Measurements from ENCODE around the gene DNAAF5. TPM values are rescaled to one million over a fixed set of nuclear protein-coding genes. Genes with fewer than 3 reads are reported as not detected.
"Not testable (repeated sequence)": the region's sequence is repeated elsewhere in the genome, so short reads cannot be mapped to it uniquely, and the experiment has no call there.

The DNAAF5 gene
- total RNA-seq, 6 experiments from 2014 or later: 25.4 to 33.0 (median 27.5) TPM

DNA sequence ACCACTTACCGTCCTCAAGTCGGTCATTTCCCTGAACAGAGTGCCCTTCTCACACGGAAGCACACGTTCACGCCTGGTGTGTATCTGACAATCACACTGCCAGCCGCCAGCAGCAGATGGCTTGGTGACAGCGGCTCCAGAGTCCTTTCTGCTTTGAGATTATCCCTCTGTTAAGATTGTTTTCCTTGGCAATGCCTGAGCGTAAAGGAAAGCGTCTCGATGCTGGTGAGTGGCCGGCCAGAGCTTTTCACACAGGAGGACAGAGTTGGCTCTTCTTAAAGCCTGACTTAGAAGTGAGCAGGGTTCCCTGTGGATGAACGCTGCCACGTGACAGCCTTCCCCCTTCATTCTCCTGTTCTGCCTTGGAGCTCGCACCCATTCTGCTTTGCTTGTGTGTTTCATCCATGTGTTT is 22.6 kb downstream of the DNAAF5 start:
- Mint-ChIP-seq H3K36me3 (ENCODE audit: low read depth) (peaks cover 42% of the 10 kb centered on the region), H3K27me3 (ENCODE audit: insufficient read depth) (no peaks in the 10 kb centered on the region), H3K4me3 (no peak overlapping the region), H3K4me1 (ENCODE audit: low read depth) (no peaks in the 10 kb centered on the region), H3K27ac (no peak overlapping the region), H3K9me3 (no peaks in the 10 kb centered on the region)
- TF ChIP-seq, protein P1, sequence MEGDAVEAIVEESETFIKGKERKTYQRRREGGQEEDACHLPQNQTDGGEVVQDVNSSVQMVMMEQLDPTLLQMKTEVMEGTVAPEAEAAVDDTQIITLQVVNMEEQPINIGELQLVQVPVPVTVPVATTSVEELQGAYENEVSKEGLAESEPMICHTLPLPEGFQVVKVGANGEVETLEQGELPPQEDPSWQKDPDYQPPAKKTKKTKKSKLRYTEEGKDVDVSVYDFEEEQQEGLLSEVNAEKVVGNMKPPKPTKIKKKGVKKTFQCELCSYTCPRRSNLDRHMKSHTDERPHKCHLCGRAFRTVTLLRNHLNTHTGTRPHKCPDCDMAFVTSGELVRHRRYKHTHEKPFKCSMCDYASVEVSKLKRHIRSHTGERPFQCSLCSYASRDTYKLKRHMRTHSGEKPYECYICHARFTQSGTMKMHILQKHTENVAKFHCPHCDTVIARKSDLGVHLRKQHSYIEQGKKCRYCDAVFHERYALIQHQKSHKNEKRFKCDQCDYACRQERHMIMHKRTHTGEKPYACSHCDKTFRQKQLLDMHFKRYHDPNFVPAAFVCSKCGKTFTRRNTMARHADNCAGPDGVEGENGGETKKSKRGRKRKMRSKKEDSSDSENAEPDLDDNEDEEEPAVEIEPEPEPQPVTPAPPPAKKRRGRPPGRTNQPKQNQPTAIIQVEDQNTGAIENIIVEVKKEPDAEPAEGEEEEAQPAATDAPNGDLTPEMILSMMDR (IDR thresholded peaks at IDR 0.05): no peak
- DNase-seq: no peak

DNA sequence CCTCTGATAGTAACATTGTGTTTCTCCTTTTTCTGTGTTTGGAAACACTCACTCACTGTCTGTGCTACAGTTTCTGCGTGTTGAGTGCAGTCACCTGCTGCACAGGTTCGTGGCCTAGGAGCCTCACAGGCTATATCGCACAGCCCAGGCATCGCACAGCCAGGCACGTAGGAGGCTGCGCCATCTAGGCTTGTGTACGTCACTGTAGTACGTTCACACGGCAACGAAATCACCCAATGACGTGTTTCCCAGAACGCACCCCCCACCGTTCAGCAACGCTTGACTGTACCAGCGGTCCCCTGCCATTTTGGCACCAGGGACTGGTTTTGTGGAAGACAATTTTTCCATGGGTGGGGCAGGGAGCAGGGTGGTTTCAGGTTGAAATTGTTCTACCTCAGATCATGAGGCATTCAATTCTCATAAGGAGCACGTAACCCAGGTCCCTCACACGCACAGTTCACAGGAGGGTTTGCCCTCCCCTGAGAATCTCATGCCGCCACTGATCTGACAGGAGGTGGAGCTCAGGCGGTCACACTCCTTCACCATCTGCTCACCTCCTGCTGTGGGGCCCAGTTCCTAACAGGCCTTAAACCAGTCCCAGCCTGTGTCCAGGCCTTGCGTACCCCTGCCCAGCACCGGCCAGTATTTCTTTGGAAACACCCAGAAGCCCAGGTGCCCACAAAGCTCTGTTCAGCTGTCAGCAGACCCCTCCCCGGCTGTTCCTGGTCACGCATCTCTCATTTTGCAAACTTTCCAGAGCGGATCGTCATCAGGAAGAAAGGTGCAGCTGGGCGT is 23.8 kb downstream of the DNAAF5 start:
- DNase-seq: no peak

DNA sequence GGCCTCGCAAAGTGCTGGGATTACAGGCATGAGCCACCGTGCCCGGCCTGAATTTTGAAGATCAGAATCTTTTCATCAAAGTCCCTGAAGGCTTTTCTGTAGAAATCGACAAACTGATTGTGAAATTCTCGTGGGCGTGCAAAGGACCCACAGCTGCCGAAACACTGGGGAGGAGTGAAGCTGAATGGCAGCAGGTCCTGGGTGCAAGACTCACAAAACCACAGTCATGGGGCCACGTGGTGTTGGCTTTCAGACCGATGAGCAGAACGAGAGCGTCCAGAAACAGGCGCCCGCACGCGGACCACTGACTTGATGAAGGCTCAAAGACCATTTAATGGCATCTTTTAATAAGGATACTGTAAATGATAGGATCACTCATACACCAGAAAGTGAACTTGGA is 25.3 kb downstream of the DNAAF5 start:
- TF ChIP-seq, protein P1 (IDR thresholded peaks at IDR 0.05): no peak
- Mint-ChIP-seq H3K27me3 (ENCODE audit: insufficient read depth) (no peaks in the 10 kb centered on the region), H3K36me3 (ENCODE audit: low read depth) (peaks cover 36% of the 10 kb centered on the region), H3K4me1 (ENCODE audit: low read depth) (no peaks in the 10 kb centered on the region), H3K4me3 (no peak overlapping the region), H3K27ac (no peak overlapping the region), H3K9me3 (no peaks in the 10 kb centered on the region)
- DNase-seq: no peak

More for the DNA sequence above, 23.8 kb downstream of the DNAAF5 start:
- Mint-ChIP-seq H3K9me3 (no peaks in the 10 kb centered on the region), H3K27ac (no peak overlapping the region), H3K27me3 (ENCODE audit: insufficient read depth) (no peaks in the 10 kb centered on the region), H3K36me3 (ENCODE audit: low read depth) (peaks cover 42% of the 10 kb centered on the region), H3K4me3 (no peak overlapping the region), H3K4me1 (ENCODE audit: low read depth) (no peaks in the 10 kb centered on the region)
- TF ChIP-seq, protein P1 (IDR thresholded peaks at IDR 0.05): no peak

DNA sequence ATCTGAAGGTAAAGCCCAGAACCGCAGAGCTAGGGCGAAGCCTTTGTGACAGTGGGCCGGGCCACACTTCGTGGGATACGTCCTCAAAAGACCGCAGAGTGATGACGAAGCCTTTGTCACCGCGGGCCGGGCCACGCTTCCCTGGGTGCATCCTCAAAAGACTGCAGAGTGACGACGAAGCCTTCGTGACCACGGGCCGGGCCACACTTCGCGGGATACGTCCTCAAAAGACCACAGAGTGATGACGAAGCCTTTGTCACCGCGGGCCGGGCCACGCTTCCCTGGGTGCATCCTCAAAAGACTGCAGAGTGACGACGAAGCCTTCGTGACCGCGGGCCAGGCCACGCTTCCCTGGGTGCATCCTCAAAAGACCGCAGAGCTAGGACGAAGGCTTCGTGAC is 25.8 kb downstream of the DNAAF5 start:
- H3K36me3 Mint-ChIP-seq (ENCODE audit: low read depth): peaks cover 33% of the 10 kb centered on the region
- not testable (repeated sequence) for H3K9me3 Mint-ChIP-seq

DNA sequence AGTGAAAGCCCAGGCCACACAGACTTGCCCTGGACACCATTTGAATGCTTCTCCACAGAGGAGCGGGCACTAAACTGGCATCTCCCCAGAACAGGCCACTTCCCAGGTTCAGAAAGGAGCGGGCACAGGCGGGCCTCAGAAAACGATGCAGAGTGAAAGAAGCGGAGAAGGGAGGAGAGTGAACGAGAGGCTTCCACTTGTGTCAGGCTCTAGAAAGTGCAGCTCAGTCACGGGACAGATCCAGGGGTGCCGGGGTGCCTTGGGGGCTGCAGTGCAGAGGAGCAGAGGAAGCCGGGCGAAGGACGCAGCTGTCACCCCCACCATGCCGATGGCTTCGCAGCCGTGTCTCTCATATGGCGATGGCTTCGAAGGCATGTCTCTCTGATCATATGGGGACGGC is 26.7 kb downstream of the DNAAF5 start:
- Mint-ChIP-seq H3K27me3 (ENCODE audit: insufficient read depth) (no peaks in the 10 kb centered on the region), H3K4me3 (no peak overlapping the region), H3K36me3 (ENCODE audit: low read depth) (peaks cover 32% of the 10 kb centered on the region), H3K4me1 (ENCODE audit: low read depth) (no peaks in the 10 kb centered on the region), H3K9me3 (no peaks in the 10 kb centered on the region), H3K27ac (no peak overlapping the region)
- TF ChIP-seq, protein P1 (IDR thresholded peaks at IDR 0.05): no peak
- no peak for DNase-seq

More for the DNA sequence above, 25.8 kb downstream of the DNAAF5 start:
- H3K27me3 Mint-ChIP-seq (ENCODE audit: insufficient read depth); DNase-seq; H3K4me3 Mint-ChIP-seq; H3K4me1 Mint-ChIP-seq (ENCODE audit: low read depth); H3K27ac Mint-ChIP-seq: not testable (repeated sequence)

DNA sequence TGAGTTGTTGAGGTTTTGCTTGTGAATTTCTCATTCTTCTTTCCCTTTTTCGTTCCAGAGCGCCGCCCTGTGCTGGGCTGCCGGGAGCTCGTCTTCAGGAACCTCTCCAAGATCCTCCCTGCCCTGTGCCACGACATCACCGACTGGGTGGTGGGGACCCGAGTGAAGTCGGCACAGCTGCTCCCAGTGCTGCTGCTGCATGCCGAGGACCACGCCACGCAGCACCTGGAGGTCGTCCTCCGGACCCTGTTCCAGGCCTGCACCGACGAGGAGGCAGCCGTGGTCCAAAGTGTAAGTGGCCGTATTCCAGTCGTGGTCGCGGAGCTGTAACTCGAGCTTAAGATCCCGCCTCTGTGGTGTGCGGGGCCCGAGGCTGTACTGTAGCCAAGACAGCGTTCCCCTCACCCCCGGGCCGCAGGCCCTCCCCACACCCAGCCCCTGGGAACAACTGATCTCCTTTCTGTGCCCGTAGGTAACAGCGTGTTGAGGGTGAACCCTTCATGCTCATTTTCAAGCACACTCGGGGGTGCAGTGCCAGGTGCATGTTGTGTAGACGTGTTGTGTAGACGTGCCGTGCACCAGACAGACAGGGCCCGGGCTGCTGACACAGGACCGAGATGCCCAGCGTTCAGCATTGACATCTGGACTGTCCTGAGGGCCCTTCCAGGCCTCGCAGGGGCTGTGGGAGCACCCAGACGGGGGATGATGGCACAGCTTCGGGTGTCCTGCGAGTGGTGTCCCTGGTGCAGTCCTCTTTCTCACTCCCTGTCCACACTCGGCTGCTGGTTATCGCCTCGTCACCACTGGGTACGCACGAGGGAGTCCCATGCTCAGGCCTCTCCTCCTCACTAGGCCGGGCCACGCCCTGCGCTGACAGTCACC is 28.3 kb downstream of the DNAAF5 start:
- no peak overlapping the region for H3K4me3 Mint-ChIP-seq
- H3K36me3 Mint-ChIP-seq (ENCODE audit: low read depth): peaks cover 28% of the 10 kb centered on the region
- H3K27me3 Mint-ChIP-seq (ENCODE audit: insufficient read depth): no peaks in the 10 kb centered on the region
- H3K4me1 Mint-ChIP-seq (ENCODE audit: low read depth): no peaks in the 10 kb centered on the region
- H3K27ac Mint-ChIP-seq: no peak overlapping the region
- TF ChIP-seq, protein P1 (IDR thresholded peaks at IDR 0.05): no peak
- H3K9me3 Mint-ChIP-seq: no peaks in the 10 kb centered on the region
- DNase-seq: no peak
